ENCODE results near the gene MTG2.
A peak's percentile ranks its signal among the peaks of the same experiment; 100 is the strongest.

MTG2 gene

DNA sequence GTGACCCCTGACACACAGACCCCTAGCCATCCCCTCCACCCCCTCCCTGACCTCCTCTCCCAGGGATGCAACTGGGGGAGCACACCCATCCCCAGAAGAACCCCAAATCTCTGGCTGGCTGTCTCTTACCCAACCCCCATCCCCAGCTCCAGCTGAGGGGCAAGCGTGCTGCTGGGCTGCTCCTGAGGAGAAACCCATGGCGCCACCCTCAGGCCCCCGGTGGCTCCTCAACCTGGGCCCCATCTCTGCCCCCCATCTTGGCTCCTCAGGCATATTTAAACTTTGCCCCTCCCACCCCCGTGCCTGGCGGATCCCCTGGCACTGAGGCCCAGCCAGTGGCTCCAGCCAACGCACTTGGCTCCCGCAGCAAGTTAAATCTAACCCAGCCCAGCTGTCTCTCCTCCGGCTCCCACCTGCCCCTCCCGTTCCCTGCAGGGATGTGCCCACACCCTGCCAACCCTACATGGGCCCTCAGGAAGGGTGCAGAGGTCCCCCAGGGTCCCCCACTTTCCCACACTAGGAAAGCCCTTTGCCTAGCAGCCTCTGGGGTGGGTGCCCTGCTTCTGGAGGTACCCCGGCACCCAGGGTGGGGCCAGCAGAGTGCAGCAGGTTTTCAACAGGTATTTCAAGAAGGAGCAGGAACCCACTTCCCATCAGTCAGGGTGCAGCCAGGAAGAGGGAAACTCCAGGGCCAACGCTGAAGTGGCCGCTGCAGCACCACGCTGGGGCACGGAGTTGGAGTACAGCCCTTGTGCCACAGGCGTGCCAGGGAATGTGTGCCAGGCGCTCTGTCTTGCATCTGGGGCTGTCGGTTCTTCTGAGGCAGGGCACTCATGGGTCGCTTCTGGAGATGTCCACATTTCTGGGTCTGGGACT is 50.2 kb downstream of the MTG2 start:
- no peak for DNase-seq (ENCODE audit: low read depth in 2 of 2)

DNA sequence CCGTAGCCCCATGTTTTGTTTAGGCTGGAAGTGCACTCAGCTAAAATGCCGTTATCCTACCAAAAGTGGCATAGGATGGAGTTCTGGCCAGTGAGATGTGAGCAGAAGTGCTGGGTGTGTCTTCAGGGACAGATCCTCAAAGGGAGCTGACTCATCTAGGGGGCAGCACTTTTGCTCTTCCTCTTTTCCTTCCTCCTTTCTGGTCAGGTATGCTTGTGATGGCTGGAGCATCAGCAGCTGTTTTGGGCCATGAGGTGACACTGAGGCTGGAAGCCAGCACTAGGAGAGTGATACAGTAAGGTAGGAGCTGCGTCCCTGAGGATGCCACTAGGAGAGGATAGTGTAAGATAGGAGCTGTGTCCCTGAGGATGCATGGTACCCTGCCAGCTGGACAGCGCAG is 50.9 kb downstream of the MTG2 start:
- no peak for DNase-seq (ENCODE audit: low read depth in 2 of 2)

DNA sequence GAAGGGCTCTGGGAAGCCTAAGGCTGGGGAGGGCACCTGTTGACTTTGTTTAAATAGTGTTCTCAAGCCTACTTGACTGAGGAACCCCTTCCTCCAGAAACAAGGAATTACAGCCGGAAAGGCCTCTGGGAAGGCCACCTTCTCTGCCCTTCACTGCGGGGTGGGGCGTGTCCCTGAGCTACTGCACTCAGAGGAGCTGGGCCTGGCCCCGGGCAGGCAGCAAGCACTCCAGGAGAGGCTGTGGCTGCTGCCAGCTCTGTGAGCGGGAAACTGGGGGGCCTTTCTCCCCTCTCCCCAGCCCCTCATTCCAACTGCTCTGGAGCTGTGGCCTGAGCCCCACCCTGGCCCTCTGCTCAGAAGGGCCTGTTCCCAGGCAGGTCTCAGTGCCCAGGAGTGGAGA is 51.5 kb downstream of the MTG2 start:
- DNase-seq (ENCODE audit: low read depth in 2 of 2), result no peak

DNA sequence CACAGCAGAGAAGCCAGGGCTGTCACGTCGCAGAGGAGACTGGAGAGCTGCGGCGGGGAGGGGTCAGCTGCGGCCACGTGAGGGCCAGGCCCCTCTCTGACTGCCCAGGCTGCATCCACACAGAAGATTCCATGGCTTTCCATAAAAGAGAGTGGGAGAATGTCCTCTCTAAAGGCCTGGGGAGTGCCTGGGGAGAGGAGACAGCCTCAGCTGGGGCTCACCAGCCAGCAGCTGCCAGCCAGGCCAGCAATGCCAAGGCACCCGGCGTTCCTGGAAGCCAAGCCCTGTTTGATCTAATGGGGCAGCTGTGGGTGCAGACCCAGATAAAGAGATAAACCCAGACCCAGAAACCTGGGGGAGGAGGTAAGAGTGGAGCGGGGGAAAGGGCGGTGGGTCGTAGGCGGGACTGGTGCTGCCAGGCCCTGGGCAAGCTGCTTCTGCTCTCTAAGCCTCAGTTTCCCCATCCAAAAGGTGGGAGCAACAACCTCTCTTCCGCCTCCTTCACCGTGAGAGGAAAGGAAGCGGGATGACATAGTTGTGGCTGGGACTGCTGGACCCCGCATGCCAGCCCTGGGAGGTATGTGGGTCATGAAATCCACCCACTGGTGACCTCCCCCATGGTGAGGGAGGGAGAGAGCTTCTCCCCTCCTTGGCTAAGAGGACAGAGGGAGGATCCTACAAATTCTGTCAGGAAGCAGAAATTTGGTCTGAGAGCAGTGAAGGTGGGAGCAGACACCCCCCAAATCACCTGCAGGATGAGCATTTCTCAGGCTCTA is 52.4 kb downstream of the MTG2 start:
- no peak for DNase-seq (ENCODE audit: low read depth in 2 of 2)

DNA sequence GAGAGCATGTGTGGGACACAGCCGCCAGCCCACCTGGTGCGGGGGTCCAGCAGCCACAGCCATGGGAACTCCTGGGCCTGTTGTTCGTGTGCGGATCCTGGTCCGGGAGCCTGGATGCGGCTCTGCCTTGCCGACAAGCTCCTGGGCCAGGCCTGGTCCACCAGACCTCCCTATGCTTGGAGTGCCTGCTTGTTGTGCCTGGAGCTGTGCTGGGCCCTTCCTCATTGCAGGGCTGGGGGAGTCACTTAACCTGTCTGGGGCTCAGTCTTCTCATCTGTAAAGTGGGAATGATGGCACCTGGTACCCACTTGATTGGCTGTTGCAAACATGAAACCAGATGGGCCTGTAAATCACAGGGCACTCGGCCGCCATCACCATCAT is 52.9 kb downstream of the MTG2 start:
- DNase-seq (ENCODE audit: low read depth in 2 of 2), result no peak

DNA sequence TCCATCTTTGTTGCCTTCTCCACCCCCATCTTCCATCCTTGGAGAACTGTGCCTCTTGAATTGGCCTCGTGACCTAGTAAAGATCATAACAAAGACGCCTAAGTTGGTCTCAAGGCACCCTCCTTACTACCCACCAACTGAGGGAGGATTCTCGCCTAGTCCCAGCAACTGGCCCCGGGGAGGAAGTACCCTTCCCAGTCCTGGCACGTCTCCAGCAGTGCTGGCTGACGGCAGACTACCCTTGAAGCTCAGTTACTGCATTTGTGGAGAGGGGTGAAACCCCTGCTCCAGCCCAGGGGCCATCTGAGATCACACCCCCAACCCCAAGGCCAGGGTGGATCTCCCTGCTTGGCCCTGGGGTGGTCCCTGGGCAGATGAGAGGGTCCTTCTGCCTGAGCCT is 53.4 kb downstream of the MTG2 start:
- DNase-seq (ENCODE audit: low read depth in 2 of 2), result no peak

DNA sequence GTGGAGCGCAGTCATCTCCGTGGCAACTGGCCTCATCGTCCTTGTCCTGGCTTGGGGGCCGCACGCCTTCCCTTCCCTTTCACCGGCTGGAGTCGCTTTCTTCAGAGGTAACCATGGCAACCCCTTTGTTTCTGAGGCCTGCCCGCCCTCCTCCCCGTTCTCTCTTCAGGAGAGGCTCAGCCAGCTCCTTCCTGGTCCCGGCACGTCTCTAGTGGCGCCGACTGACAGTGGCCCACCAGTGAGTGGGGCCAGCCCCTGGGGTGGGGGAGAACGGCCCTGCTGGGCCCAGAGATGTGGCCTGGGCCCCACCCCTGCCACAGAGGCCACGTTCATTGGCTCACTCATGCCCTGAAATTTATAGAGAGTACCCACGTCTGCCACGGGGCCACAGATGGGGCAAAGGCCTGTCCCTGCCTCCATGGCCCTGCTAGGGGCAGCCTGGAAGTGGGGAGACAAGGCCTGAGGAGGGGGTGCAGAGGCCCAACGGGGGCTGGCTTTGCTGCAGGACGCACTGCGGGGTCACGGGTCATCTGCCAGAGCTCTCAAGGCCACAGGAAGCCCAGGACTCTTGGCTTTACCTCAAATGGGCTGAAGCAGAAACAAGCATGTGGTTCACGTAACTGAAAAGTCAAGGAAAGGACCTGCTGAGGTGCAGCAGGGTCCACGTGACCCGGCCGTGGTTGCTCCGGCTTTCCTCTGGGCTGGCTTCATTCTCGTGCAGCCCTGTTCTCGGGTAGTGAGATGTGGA is 54.1 kb downstream of the MTG2 start:
- no peak for DNase-seq (ENCODE audit: low read depth in 2 of 2)

DNA sequence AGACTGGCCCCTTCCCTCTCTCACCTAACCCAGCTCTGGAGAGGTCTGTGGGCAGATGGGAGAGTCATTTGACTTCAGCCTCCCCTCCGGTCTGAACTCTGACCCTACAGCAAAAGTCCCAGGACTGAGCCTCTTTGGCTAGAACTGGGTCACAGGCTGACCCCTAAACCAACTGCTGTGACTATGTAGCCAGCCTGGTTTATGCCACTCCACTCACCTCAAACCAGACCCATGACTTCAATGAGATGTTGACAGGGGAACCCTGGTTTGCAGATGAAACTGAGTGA is 54.6 kb downstream of the MTG2 start:
- DNase-seq (ENCODE audit: low read depth in 2 of 2), result no peak

DNA sequence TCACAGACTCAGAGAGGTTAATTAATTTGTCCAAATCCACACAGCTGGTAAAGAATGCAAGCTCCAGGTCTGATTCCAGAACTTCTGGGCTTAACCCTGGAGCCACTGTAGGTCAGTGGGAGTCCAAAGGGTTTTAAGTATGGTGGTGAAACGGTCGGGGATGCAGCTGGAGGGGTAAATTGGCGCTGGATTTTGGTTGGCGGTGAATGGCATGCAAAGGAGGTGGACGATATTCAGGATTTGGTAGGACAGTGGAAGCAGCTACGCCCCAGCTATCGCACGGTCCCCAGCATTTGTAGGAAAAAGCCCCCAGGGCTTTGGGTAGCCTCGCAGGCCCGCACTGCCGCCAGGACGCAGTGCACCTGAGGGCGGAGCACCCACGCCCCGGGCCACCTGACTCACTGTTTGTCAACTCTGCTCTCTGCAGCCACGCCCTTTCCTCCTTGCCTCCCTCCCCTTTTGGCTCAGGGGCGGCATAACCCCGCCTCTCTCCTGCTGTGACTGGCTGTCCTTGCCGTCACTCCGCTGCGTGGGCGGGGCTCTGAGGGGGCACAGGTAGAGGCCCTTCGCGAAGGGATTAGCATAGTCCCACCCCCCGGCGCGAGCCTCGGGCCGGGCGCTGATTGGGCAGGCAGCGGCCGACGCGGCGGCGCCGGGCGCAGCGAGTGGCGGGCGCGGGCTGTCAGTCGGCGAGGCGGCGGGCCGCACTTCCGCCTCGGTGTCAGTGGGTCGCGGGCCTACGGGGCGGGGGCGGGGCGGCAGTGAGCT is 55.2 kb downstream of the MTG2 start, which contains the start of gene OSBPL2:
TSS of gene OSBPL2 (plus strand) at position 721 of the 768 bp plus-strand sequence. CDS start 17,664 bp downstream, outside the sequence.
- peak; percentile 100 for DNase-seq (ENCODE audit: low read depth in 2 of 2)

DNA sequence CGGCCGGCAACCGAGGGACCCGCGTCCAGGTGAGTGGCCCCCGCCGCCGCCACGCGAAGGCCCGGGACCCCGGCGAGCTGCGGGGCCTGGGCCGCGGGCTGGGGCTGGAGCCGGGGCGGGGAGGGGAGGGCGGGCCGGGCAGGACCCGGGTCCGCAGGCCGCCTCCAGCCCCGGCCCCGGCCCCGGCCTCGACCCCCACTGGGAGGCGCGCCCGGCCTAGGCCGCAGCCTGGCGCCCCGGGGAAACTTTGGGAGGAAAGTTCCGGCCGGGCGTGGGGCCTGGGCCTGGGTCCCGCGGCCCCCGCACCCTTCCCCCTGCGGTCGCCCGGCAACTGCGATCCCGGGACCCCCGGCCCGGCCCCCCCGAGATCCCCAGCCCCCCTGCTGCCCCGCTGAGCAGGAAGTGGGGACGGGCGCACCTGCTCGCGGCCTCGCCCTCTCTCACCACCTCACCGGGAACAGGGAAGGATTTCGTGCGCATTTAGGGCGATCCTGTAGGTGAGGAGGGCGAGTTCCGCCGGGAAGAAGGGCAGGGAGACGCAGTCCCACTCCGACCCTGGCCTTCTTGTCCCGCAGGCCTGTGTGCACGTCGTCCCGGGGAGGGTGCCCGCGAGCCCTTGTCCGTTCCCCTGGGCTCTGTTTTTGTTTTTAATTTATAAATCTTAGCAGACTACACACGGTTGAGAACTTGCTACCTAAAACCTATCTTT is 55.9 kb downstream of the MTG2 start:
- no peak for DNase-seq (ENCODE audit: low read depth in 2 of 2)

DNA sequence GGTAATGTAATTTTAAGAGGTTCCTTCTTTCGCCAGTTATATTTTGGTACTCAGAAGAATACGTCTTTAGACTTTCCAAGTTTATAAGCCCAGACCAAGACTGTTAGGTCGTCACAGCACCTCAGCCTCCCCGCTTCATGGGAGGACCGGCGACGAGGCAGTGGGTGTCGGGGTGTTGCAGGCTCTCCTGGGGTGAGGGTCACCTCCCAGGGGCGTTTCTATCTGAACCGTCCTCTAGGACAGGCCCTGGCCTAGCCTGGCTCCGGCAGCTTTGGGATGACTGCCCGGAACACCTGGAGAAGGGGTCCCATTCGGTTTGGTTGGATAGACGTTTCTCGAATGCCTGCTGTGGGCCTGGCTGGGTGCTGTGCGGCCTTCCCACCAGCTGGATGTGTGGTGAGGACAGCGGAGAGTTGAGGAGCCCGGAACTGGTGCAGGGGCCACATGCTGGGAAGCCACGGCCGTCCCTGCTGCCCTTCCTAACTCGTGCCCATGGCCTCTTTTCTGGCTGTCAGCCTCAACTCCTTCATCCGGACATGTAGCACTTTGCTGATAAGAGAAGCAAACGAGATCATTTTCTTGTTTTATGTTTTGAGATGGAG is 56.6 kb downstream of the MTG2 start:
- DNase-seq (ENCODE audit: low read depth in 2 of 2), result no peak

DNA sequence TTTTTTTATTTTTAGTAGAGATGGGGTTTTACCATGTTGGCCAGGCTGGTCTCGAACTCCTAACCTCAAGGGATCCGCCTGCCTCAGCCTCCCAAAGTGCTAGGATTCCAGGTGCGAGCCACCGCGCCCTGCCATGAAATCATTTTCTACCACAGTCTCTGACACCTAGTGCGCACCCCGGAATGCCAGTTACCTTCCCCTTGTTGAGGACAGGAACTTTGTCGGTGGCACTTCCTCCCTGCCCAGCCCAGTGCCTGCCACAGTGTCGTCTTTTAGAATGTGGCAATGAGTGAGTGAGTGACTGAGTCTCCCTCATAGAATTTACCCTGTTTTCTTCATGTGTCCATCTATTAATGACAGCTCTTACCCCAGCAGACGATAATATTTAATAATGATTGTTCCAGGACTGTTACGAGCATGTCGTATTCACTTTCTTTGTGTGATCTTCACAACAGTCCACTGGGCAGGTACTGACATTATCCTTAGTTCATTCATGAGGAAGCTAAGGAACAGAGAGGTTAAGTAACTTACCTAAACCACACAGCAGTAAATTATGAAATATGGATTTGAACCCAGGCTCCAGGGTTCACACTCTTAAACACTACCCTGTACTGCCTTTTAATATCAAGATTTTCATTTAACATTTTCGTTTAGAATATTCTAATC is 57.3 kb downstream of the MTG2 start:
- no peak for DNase-seq (ENCODE audit: low read depth in 2 of 2)

DNA sequence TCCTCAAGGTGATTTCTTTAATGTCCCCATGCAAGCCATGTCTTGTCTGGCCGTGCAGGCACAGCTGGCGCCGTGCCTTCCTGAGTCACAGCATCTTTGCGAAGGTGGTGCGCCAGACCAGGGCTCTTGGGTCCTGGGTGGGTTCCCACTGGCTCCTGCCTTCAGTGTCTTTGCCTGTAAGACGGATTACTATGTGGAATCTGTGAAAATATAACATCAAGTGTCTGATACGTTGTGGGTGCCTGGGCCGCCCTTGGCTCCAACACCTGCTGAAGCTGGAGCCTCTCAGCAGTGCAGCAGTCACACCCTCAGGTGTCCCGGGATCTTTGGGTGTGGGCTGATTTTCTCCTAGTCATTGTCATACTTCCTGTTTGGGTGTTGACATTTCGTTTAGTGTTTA is 58.7 kb downstream of the MTG2 start:
- DNase-seq (ENCODE audit: low read depth in 2 of 2), result no peak

DNA sequence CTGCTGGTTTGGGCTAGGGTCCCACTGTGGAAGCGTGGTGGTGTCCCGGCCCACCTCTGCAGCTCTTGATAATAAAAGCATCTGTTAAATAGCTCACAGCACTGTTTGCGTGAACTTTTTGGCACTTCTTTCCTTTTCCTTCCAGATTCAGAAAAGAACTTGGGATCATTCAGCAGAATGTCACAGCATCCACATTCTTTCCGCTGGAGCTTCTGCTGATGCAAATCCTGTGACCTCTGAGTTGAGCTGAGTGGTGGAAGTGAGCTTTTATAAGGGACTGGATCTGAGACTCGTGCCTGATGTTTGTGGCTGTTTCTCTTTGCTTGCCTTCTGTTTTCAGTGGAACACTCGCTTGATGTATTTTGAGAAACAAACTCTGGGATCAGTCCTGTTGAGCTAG is 59.3 kb downstream of the MTG2 start:
- DNase-seq (ENCODE audit: low read depth in 2 of 2), result no peak

DNA sequence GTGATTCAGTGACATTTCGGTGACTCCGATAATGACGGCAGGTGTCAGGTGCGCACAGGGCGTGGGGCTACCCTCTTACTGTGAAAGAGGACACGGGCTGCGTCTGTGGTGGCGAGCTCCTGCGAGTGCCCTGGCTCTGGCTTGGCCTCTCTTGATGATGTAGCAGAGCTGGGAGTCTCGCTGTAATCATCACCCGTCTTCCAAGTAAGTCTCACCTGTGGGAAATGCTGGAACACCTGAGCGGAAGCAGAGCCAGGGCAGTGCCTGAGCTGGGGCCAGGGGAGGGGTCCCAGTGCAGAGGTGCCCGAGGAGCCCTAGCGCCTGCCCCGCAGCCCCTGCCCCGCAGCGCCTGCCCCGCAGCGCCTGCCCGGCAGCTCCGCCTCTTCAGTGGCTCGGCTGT is 60.3 kb downstream of the MTG2 start:
- DNase-seq (ENCODE audit: low read depth in 2 of 2), result no peak

DNA sequence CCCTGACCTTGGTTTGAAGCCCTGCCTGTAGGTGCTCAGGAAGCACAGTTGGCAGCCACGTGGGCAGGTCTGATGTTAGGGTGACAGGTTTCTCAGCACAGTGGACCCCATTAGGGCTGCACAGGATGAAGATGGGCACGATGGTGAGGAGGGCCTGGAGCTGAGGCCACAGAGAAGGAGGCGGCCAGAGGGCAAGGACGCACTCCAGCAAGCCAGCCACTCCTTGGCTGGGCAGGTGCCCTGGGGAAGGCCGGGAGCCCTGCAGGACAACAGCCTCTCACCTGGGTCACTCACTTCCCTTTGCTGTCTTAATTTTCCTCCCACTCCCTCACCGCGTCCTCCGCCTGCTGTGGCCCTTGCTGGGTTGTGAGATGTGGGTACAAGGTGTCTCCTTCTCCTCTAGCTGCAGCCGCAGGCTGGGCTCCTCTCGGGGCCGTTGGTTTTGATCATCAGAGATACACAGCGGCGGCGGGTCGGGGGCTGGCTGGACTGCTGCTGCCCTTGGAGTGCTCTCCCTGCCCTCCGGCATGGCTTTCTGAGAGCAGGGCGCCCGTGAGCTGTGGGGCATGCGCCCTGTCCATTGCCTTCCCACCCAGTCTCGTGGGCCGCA is 61.2 kb downstream of the MTG2 start:
- DNase-seq (ENCODE audit: low read depth in 2 of 2), result no peak

DNA sequence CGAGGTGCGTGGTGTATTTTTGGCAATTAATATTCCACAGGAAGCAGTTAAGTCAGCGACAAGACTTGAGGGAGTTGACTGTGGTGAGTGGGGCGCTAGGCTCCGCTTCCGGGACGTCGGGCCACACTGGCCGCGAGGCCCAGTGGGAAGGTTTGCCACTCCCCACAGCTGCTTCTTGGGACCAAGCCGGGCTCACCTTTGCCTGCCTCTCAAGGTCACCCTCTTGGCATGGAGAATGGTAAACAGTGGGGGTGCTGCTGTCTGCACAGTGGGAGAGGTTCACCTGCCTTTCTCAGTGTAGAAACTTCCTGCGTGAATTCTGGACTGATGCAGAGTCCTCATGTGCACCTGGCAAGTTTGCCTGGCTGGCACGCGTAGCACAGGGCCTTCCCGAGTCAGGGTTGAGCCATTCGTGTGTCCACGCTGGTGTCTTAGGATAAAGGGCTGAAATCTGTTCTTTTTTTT is 61.8 kb downstream of the MTG2 start:
- no peak for DNase-seq (ENCODE audit: low read depth in 2 of 2)

DNA sequence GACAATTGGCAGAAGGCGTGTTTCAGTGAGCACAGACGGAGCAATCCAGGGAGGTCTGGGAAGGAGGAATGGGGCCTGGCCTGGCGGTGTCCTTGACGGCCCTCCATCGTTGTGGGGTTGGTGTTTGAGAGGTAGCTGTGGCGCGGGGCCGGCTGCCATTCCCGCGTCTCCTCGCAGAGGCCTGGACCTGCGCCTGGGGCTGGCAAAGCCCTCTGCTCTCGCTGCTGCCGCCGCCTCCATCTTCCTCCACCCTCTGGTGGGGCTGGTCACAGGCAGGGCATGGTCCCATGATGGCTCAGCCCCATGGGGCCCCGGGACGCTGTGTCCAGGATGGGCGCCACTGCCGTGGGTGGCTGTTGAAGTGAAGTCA is 63.1 kb downstream of the MTG2 start:
- DNase-seq (ENCODE audit: low read depth in 2 of 2), result no peak

DNA sequence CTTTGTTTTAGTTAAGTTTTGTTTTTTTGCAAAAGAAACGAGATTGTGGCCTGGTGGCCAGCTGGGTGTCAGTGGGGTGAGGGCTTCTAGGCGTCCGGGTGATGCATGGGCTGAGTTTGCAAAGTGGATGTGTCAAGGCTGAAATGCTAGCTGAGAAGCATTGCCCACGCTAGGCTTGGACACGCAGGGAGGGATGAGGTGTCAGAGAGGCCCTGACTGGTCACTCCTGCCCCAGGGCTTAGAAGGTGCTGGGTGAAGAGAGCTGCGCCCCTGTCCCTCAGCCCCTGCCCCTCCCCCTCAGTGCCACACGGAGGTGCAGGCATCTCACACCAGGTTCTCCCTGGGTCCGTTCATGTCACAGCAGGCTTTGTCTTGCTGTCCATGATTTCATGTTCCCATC is 63.6 kb downstream of the MTG2 start:
- no peak for DNase-seq (ENCODE audit: low read depth in 2 of 2)

Measured in stimulated activated CD4-positive, alpha-beta T cell treated with anti-CD3 and anti-CD28 coated beads, Interleukin-1b, Interleukin-23, amount 100 ng/mL, for 4 hours (primary cell).